Chondrocyte (in vitro differentiated cells): ENCODE measurements around the gene CEP131. TPM values are rescaled to one million over a fixed set of nuclear protein-coding genes. Genes with fewer than 3 reads are reported as not detected.

Source experiments
- DNase-seq: peaks from one replicate; pipeline ENCODE4 v3.0.0; 2021; ENCODE audit warnings: mixed read lengths, low spot score
- H3K27ac Mint-ChIP-seq: one replicate; pipeline ENCODE4 v1.8.0; 2021; ENCODE audit warnings: mild to moderate bottlenecking, moderate library complexity, mixed read lengths; ENCODE audit not compliant: unreplicated experiment
- H3K27me3 Mint-ChIP-seq: 2 replicates; pipeline ENCODE4 v1.8.0; 2021; ENCODE audit warnings: low read depth, mixed read lengths
- H3K36me3 Mint-ChIP-seq: 2 replicates; pipeline ENCODE4 v1.8.0; 2021; ENCODE audit warnings: low read depth, mixed read lengths
- H3K4me1 Mint-ChIP-seq: 2 replicates; pipeline ENCODE4 v1.8.0; 2021; ENCODE audit warnings: low read depth, mild to moderate bottlenecking, mixed read lengths
- H3K4me3 Mint-ChIP-seq: one replicate; pipeline ENCODE4 v1.8.0; 2021; ENCODE audit warnings: mild to moderate bottlenecking, moderate library complexity, mixed read lengths; ENCODE audit not compliant: unreplicated experiment
- H3K9me3 Mint-ChIP-seq: 2 replicates; pipeline ENCODE4 v1.8.0; 2021; ENCODE audit warnings: low read depth, mixed read lengths
- total RNA-seq: library from RNA; stranded (reverse); gene quantifications from 3 replicates; pipeline ENCODE4 v1.2.1, GENCODE V29; 2021
- TF ChIP-seq, protein P1 (sequence below): fragments of 200-600 bp; sonication (generic); IDR thresholded peaks from 2 replicates; pipeline ENCODE4 v1.5.0; 2021; ENCODE audit warnings: antibody characterized with exemption, mild to moderate bottlenecking, moderate library complexity

The CEP131 gene
- total RNA-seq, 1 donor from 2014 or later, result 8.2 TPM

GRCh38 chr17:81191116-81191515, 31.6 kb downstream of the CEP131 start:
- Mint-ChIP-seq H3K27me3 (no peaks in the 10 kb centered on the region), H3K36me3 (peaks cover 2% of the 10 kb centered on the region), H3K4me1 (no peaks in the 10 kb centered on the region), H3K4me3 (no peak overlapping the region), H3K9me3 (no peaks in the 10 kb centered on the region), H3K27ac (no peak overlapping the region)
- no peak for DNase-seq
- TF ChIP-seq, protein P1, sequence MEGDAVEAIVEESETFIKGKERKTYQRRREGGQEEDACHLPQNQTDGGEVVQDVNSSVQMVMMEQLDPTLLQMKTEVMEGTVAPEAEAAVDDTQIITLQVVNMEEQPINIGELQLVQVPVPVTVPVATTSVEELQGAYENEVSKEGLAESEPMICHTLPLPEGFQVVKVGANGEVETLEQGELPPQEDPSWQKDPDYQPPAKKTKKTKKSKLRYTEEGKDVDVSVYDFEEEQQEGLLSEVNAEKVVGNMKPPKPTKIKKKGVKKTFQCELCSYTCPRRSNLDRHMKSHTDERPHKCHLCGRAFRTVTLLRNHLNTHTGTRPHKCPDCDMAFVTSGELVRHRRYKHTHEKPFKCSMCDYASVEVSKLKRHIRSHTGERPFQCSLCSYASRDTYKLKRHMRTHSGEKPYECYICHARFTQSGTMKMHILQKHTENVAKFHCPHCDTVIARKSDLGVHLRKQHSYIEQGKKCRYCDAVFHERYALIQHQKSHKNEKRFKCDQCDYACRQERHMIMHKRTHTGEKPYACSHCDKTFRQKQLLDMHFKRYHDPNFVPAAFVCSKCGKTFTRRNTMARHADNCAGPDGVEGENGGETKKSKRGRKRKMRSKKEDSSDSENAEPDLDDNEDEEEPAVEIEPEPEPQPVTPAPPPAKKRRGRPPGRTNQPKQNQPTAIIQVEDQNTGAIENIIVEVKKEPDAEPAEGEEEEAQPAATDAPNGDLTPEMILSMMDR, result no peak

GRCh38 chr17:81190591-81190990, 32.2 kb downstream of the CEP131 start:
- peak; percentile 91 for DNase-seq
- H3K4me1 Mint-ChIP-seq, result no peaks in the 10 kb centered on the region
- no peak overlapping the region for H3K27ac Mint-ChIP-seq
- H3K9me3 Mint-ChIP-seq, result no peaks in the 10 kb centered on the region
- no peaks in the 10 kb centered on the region for H3K27me3 Mint-ChIP-seq
- H3K36me3 Mint-ChIP-seq, result peaks cover 2% of the 10 kb centered on the region
- H3K4me3 Mint-ChIP-seq, result no peak overlapping the region
- TF ChIP-seq, protein P1, result no peak

DNA sequence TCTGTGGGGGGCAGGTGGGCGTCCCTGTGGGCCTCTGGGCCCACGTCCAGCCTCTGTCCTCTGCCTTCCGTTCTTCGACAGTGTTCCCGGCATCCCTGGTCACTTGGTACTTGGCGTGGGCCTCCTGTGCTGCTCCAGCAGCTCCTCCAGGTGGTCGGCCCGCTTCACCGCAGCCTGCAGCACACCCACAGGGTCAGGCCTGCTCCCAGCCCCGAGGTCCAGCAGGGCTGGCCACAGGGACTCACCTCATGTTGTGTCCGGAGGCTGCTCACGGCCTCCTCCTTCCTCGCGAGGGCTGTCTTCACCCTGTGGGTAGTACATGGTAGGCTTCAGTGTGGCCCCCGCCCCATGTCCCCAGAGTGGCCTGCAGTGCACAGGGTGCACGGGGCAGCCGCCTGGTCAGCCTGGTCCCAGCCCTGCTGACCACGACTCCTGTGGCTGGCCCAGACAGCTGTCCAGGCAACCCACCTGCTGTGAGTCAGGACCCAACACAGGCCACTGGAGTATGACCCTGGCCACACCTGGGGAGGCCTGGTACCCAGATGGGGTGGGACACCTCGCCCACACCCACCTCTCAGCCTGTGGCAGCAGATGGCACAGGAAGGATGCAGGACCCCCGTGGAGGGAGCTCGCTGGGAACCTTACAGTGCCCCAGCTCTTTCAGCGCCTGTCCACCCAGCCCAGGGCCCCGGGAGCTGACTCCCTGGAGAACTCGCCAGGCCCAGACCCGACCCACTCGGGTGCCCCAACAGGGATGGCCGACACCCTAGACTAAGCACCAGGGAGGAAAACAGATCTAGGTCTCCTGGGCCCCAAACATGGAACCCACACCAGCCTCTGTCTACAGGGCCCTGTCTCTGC, 32.9 kb downstream of the CEP131 start:
- no peak overlapping the region for H3K27ac Mint-ChIP-seq

GRCh38 chr17:81189016-81189415, 33.7 kb downstream of the CEP131 start:
- TF ChIP-seq, protein P1, result no peak
- Mint-ChIP-seq H3K27me3 (no peaks in the 10 kb centered on the region), H3K9me3 (no peaks in the 10 kb centered on the region), H3K36me3 (peaks cover 2% of the 10 kb centered on the region), H3K27ac (no peak overlapping the region), H3K4me1 (no peaks in the 10 kb centered on the region), H3K4me3 (no peak overlapping the region)
- no peak for DNase-seq

More for the DNA sequence above, 32.9 kb downstream of the CEP131 start:
- Mint-ChIP-seq H3K27me3 (no peaks in the 10 kb centered on the region), H3K4me1 (no peaks in the 10 kb centered on the region), H3K9me3 (no peaks in the 10 kb centered on the region), H3K36me3 (peaks cover 2% of the 10 kb centered on the region), H3K4me3 (no peak overlapping the region)
- TF ChIP-seq, protein P1, result peak; percentile 29
- DNase-seq, result no peak

DNA sequence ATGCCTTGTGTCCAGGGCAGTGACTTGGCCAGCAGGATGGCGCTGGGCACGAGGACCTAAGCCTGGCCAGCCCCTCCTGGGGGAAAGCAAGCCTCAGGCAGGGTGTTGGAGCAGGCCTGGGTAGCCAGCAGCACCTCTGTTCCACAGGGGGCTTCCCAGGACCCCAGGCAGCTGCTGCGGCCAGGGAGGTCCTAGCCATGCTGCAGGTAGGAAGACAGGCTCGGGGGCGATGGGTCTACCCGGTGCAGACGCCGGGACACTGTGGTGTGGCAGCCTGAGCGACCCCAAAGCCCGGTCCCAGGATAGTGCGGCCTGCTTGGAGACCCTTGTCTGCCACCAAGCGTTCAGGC, 34.3 kb downstream of the CEP131 start:
- TF ChIP-seq, protein P1, result no peak

More for the DNA sequence above, 34.3 kb downstream of the CEP131 start:
- Mint-ChIP-seq H3K36me3 (peaks cover 2% of the 10 kb centered on the region), H3K27ac (no peak overlapping the region), H3K27me3 (no peaks in the 10 kb centered on the region), H3K9me3 (no peaks in the 10 kb centered on the region), H3K4me1 (no peaks in the 10 kb centered on the region), H3K4me3 (no peak overlapping the region)
- DNase-seq, result no peak
